ENCODE results near the gene SRM.
A peak's percentile ranks its signal among the peaks of the same experiment; 100 is the strongest.
"Not testable (repeated sequence)": the region's sequence is repeated elsewhere in the genome, so short reads cannot be mapped to it uniquely, and the experiment has no call there.

SRM gene

DNA sequence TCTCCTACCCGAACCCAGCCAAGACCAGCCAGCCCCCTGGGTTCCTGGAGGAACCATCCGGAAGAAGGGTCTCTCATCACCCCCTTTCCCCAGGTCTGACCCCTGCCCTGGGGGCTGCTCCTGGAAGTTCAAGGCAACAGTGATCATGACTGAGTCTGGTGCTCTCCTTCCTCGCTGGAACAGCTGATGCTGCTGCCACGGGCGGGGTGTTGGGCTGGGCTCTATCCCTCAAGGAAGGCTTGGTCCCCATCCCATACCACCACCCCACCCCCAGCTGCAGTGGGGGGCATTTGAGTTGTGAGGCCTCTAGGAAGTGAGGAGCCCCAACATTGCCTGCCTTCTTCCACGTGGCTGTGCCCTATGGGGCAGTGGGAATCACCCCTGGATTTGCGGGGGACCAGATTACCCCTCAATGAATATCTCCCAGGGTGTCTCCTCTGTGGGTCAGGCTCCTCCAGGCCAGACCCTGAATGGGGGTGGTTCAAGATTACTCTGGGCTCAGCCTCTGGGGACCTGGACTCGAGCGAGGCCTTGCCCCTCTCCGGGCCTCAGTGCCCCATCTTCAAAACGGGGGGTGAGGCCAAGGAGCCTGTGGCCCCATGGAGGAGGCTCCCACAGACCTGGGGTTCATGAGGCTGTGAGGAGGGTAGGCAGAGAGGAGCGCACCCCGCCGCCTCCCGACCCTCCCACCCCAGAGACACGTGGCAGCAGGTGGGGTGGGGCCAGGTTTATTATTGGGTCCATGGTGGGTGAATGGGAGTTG lies 15.6 kb downstream of the SRM start:
- no peak for DNase-seq

DNA sequence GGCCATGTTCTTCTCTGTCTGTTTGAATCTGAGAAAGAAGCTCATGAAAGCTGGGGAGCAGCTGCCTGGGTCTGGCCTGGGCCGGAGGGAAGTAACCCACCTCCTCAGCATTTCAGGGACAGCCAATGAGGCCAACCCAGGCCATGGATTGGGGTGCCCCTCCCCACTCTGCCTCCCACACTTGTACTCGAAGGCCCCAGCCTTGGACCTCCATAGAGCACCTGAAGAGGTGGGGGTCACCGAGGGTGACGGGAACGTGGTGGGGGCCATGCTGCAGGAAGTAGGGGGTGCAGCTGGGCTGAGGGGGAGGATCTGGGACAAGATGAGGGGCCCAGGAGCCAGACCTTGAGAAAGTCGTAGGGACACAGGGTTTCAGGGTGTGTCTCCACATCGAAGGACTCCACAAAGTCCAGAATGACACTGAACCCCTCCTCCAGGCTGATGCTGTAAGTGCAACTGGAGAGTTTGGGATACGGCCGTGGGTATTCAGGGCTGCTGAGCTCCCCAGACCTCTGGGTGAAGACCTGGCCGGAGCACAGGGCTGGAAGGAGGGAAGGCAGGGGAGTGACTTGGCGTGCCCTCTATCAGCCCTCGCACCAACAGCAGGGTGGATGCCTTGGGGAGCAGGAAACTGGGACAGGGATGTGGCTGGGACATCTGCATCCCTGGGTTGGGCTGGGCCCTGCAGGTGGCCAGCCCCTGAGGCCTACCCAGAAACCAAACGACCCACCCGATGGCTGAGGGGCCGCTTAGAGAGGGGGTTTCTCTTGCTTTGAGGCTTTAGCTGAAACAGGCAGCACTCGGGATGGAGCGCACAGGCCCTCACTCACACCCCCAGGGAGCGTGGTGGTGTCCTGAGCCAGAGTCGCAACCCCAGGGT lies 16.6 kb downstream of the SRM start:
- no peak for DNase-seq

- no peak for DNase-seq
Observed at GRCh38 chr1:11042065-11042464, 17.8 kb downstream of the SRM start.

- no peak for DNase-seq
Observed at GRCh38 chr1:11041048-11041447, 18.8 kb downstream of the SRM start.

GRCh38 chr1:11040105-11040429 lies 19.8 kb downstream of the SRM start:
- not testable (repeated sequence) for DNase-seq

- no peak for DNase-seq
Observed at GRCh38 chr1:11039351-11040104, 20.3 kb downstream of the SRM start.

DNA sequence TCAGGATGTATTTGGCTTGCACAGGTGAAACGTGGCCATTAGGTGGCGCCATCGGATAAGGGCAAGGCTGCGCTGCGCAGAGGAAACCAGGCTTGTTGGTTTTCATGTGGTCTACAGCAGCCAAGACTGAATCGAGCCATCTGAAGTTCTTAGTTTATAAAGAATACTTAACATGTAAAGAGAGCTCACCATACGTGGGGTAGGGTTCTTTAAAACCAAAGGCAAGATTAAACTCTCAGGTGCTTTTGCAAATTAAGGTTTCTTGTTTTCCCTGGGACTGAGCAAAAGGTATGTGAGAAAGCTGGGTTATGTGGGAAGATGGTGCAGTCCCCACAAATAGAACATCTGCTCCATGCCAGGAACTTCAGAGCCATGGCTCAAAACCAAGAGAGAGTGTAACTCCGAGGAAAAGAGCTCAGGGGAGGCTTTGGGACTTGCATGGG lies 22.1 kb downstream of the SRM start:
- DNase-seq, result peak; percentile 59

DNA sequence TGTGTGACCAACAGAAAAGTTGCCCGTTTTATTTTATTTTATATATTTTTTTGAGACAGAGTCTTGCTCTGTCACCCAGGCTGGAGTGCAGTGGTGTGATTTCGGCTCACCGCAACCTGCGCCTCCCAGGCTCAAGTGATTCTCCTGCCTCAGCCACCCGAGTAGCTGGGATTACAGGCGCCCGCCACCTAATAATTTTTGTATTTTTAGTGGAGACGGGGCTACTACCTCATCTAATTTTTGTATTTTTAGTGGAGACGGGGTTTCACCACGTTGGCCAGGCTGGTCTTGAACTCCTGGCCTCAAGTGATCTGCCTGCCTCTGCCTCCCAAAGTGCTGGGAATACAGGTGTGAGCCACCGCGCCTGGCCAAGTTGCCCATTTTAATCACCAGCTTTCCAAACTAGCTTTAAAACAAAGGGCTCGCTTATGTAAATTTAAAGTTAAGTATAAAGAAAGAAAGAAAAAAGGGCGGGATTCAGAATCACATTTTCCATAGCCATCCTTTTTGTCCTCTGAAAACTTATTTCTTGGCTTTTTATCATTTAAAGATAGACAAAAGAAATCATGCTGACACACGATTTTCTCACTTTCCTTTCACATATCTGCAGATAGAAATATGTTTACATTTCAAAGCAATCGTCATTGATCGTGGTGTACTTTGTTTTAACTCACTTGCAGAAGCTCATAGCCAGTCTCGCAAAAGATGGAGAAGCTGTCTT lies 22.6 kb downstream of the SRM start:
- DNase-seq, result not testable (repeated sequence)

- no peak for DNase-seq
Observed at GRCh38 chr1:11031624-11032262, 28.1 kb downstream of the SRM start.

- DNase-seq, result no peak
Observed at GRCh38 chr1:11030865-11031264, 29.0 kb downstream of the SRM start.

DNA sequence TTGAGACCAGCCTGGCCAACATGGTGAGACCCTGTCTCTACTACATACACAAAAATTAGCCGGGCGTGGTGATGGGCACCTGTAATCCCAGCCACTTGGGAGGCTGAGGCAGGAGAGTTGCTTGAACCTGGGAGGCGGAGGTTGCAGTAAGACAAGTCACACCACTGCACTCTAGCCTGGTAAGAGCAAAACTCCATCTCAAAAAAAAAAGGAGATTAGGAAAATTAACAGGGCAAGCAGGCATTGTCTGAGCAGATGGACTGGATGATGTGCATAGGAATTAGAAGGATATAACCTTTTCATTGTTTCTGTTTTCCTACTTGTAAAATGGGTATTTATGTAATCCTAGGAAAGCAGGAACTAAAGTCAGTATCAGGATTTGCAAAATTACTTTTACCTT lies 31.8 kb downstream of the SRM start:
- no peak for DNase-seq

GRCh38 chr1:11027316-11027715 lies 32.5 kb downstream of the SRM start:
- DNase-seq, result no peak

DNA sequence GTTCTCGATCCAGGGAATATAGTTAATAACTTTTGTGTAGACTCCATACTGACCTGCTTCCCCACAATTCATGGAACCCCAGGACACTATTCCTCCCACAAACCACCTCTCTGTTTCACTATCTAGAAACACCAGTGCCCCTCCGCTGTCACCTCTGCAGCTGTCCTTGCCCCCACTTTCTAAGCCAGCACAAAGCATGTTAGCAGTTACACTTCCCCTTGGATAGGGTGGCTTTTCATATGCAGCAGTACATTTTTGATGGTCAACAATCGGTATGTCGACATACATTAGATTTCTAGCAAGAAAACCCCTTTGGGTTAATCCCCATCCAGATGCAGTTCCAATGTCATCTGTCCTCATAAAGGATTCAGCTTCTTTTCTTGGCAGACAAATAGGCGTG lies 32.9 kb downstream of the SRM start:
- no peak for DNase-seq

- DNase-seq, result no peak
Observed at GRCh38 chr1:11026052-11026451, 33.8 kb downstream of the SRM start.

DNA sequence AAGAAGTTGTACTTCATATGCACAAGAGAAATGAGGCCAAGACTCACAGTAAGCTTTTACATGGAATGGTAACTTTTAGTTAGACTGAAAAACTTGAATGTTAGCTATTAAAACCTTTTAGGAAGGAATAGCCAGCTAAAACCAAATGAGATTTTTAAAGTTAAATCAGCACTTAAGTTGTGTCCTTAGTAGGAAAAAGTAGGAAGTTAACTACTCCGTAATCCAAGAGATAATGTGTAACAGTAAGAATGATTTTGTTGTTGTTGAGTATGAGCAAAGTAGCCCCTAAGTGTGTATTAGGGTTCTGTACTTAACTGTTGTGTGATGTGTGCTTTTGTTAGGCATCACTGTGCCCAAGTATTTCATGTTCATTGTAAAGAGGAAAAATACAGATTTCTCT lies 34.2 kb downstream of the SRM start:
- no peak for DNase-seq

- no peak for DNase-seq
Observed at GRCh38 chr1:11024874-11025203, 35.0 kb downstream of the SRM start.

DNA sequence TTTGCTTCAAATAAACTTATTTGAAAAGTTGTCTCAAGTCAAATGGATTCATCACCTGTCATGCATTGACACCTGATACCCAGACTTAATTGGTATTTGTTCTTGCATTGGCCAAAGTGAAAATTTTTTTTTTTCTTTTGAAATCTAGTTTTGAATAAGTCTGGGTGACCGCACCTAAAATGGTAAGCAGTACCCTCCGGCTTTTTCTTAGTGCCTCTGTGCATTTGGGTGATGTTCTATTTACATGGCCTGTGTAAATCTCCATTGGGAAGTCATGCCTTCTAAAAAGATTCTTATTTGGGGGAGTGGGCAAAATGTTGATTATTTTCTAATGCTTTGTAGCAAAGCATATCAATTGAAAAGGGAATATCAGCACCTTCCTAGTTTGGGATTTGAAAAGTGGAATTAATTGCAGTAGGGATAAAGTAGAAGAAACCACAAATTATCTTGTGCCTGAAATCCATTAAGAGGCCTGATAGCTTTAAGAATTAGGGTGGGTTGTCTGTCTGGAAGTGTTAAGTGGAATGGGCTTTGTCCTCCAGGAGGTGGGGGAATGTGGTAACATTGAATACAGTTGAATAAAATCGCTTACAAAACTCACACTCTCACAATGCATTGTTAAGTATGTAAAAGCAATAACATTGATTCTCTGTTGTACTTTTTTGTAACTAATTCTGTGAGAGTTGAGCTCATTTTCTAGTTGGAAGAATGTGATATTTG lies 35.5 kb downstream of the SRM start:
- DNase-seq, result no peak

DNA sequence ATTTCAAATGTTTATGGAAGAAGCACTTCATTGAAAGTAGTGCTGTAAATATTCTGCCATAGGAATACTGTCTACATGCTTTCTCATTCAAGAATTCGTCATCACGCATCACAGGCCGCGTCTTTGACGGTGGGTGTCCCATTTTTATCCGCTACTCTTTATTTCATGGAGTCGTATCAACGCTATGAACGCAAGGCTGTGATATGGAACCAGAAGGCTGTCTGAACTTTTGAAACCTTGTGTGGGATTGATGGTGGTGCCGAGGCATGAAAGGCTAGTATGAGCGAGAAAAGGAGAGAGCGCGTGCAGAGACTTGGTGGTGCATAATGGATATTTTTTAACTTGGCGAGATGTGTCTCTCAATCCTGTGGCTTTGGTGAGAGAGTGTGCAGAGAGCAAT lies 36.6 kb downstream of the SRM start:
- no peak for DNase-seq

- no peak for DNase-seq
Observed at GRCh38 chr1:11019971-11020370, 39.8 kb downstream of the SRM start.

DNA sequence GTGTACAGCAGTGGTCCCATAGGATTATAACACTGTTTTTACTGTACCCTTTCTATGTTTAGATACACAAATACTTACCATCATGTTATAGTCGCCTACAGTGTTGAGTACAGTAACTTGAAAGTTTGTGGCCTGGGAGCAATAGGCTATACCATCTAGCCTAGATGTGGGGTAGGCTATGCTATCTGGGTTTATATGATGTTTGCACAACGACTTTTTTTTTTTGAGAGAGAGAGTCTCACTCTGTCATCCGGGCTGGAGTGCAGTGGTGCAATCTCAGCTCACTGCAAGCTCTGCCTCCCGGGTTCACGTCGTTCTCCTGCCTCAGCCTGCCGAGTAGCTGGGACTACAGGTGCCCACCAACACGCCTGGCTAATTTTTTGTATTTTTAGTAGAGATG lies 40.5 kb downstream of the SRM start:
- DNase-seq, result not testable (repeated sequence)

GRCh38 chr1:11013160-11013531 lies 46.7 kb downstream of the SRM start:
- no peak for DNase-seq
